Panc1 (cell line): ENCODE measurements around the gene ATG9A.

Experiments
- POLR2AphosphoS5 ChIP-seq: IDR thresholded peaks from 2 replicates; pipeline ENCODE4 v1.6.1; 2012; ENCODE audit warnings: mild to moderate bottlenecking, low read depth, low read length, moderate library complexity
- SIN3A ChIP-seq: IDR thresholded peaks from 2 replicates; pipeline ENCODE4 v1.6.1; 2012; ENCODE audit warnings: low read depth, mild to moderate bottlenecking, low read length, moderate library complexity, borderline replicate concordance; ENCODE audit not compliant: insufficient read depth
- TF ChIP-seq, protein P1 (sequence below), 2 experiments: IDR thresholded peaks; 2 replicates each; pipeline ENCODE4 v1.6.1; 2011 to 2012; ENCODE audit warnings: low read depth in 2 of 2, control low read depth in 1 of 2, low read length in 1 of 2, mild to moderate bottlenecking in 1 of 2, moderate library complexity in 1 of 2; ENCODE audit not compliant: insufficient read depth in 1 of 2
- TF ChIP-seq, protein P2 (sequence below): fragments of 450-650 bp; IDR thresholded peaks from 2 replicates; pipeline ENCODE4 v1.5.1; 2017; ENCODE audit warnings: mild to moderate bottlenecking

DNA sequence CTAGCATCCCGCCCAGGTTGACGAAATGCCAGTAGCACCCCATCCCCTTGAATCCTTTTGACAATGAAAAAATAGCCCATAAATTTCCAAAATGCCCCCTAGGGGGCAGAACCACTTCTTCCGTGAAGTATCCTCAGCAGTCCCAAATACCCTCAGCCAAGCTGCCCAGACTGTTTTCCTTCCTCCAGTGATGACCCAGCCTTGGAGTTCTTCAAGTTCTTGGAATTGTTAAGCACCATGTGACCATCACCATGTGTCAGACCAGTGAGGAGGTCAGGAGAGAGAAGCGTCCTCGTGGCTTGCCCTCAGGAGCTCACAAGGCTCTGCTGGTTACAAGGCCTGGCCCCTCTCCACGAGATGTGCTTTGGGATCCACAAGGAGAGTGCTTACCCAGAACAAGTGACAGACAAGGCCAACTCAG, 58.2 kb downstream of the ATG9A start:
- TF ChIP-seq, protein P1, sequence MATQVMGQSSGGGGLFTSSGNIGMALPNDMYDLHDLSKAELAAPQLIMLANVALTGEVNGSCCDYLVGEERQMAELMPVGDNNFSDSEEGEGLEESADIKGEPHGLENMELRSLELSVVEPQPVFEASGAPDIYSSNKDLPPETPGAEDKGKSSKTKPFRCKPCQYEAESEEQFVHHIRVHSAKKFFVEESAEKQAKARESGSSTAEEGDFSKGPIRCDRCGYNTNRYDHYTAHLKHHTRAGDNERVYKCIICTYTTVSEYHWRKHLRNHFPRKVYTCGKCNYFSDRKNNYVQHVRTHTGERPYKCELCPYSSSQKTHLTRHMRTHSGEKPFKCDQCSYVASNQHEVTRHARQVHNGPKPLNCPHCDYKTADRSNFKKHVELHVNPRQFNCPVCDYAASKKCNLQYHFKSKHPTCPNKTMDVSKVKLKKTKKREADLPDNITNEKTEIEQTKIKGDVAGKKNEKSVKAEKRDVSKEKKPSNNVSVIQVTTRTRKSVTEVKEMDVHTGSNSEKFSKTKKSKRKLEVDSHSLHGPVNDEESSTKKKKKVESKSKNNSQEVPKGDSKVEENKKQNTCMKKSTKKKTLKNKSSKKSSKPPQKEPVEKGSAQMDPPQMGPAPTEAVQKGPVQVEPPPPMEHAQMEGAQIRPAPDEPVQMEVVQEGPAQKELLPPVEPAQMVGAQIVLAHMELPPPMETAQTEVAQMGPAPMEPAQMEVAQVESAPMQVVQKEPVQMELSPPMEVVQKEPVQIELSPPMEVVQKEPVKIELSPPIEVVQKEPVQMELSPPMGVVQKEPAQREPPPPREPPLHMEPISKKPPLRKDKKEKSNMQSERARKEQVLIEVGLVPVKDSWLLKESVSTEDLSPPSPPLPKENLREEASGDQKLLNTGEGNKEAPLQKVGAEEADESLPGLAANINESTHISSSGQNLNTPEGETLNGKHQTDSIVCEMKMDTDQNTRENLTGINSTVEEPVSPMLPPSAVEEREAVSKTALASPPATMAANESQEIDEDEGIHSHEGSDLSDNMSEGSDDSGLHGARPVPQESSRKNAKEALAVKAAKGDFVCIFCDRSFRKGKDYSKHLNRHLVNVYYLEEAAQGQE (IDR thresholded peaks at IDR 0.05; ENCODE audit: insufficient read depth in 1 of 2, low read depth in 2 of 2, low read length in 1 of 2), result no peak
- TF ChIP-seq, protein P2, sequence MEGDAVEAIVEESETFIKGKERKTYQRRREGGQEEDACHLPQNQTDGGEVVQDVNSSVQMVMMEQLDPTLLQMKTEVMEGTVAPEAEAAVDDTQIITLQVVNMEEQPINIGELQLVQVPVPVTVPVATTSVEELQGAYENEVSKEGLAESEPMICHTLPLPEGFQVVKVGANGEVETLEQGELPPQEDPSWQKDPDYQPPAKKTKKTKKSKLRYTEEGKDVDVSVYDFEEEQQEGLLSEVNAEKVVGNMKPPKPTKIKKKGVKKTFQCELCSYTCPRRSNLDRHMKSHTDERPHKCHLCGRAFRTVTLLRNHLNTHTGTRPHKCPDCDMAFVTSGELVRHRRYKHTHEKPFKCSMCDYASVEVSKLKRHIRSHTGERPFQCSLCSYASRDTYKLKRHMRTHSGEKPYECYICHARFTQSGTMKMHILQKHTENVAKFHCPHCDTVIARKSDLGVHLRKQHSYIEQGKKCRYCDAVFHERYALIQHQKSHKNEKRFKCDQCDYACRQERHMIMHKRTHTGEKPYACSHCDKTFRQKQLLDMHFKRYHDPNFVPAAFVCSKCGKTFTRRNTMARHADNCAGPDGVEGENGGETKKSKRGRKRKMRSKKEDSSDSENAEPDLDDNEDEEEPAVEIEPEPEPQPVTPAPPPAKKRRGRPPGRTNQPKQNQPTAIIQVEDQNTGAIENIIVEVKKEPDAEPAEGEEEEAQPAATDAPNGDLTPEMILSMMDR, result peak; percentile 88
- TF ChIP-seq POLR2AphosphoS5 (no peak), SIN3A (no peak)
